ENCODE measurements around the gene ACVR1B.

ACVR1B gene

GRCh38 chr12:51984657-51985056 lies 33.2 kb downstream of the ACVR1B start:
- ChIA-PET POLR2A (no interaction called here), CTCF (interaction anchor here (0.5 to 21.1 kb wide), 10 partner anchors 8 to 563 kb away, joined by 3 to 349 read pairs (median 6); no protein-coding TSS in a partner anchor)

DNA sequence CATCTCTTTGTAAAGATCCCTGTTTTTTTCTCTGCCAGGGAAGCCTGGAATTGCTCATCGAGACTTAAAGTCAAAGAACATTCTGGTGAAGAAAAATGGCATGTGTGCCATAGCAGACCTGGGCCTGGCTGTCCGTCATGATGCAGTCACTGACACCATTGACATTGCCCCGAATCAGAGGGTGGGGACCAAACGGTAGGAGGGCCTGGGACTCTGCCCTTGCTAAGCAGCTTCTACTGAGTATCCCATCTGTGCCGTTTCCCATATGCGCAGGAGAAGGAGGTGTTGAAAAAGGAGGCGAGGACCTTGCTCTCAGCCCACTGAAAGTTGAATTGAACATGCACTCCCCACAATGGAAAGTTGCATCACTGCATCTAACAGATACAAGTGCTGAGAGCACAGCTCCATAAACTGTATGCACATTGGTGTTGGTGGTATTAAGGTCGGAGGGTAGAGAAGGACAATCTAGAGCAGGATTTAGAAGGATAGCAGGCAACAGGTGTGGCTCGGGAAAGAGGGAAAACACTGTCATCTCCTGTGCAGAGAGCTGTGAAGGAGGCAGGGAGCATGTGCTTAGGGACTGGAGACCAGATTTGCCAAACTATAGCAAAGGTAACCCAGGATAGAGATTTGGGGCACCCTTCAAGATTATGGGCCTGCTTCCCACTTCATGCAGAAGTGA lies 33.8 kb downstream of the ACVR1B start:
- H3K27ac ChIP-seq (ENCODE audit: extremely low read depth, low read depth, low read length), result no peak overlapping the region
- H3K4me1 ChIP-seq (ENCODE audit: control insufficient read depth, insufficient read depth, low read length), result 0 out of 2 replicates have a peak, but pooled peaks cover 3% of the 10 kb centered on the region
- no peak overlapping the region for H3K4me3 ChIP-seq (ENCODE audit: low read depth, low read length)
- TF ChIP-seq REPIN1 (tag by site-specific recombination; IDR thresholded peaks at IDR 0.05; ENCODE audit: low read depth) (no peak), SCRT2 (tag by site-specific recombination; IDR thresholded peaks at IDR 0.05) (peak; percentile 95), GLIS2 (tag by site-specific recombination; IDR thresholded peaks at IDR 0.05) (no peak), SCRT1 (tag by site-specific recombination; IDR thresholded peaks at IDR 0.05; ENCODE audit: borderline replicate concordance) (peak; percentile 89), ZNF549 (tag by site-specific recombination; IDR thresholded peaks at IDR 0.05) (no peak)
- peaks cover 39 to 83% of the 10 kb centered on the region in 2 experiments for H3K36me3 ChIP-seq (ENCODE audit: control insufficient read depth in 2 of 2, insufficient read depth in 1 of 2, low read length in 2 of 2)
- ChIA-PET POLR2A (no interaction called here), CTCF (interaction anchor here (0.6 to 21.1 kb wide), 6 partner anchors 14 to 110 kb away, joined by 3 to 349 read pairs (median 22); no protein-coding TSS in a partner anchor)
- H3K9me3 ChIP-seq (ENCODE audit: control insufficient read depth, insufficient read depth, low read depth, low read length), result no peaks in the 10 kb centered on the region

More at GRCh38 chr12:51984657-51985056, 33.2 kb downstream of the ACVR1B start:
- TF ChIP-seq ZNF248 (tag by site-specific recombination; IDR thresholded peaks at IDR 0.05), result no peak
- Histone ChIP-seq H3K4me3 (ENCODE audit: low read depth, low read length) (no peak overlapping the region), H3K9me3 (ENCODE audit: control insufficient read depth, insufficient read depth, low read depth, low read length) (no peaks in the 10 kb centered on the region), H3K36me3 (ENCODE audit: control insufficient read depth in 2 of 2, insufficient read depth in 1 of 2, low read length in 2 of 2) (peaks cover 35 to 82% of the 10 kb centered on the region in 2 experiments), H3K4me1 (ENCODE audit: control insufficient read depth, insufficient read depth, low read length) (0 out of 2 replicates have a peak, but pooled peaks cover 3% of the 10 kb centered on the region), H3K27ac (ENCODE audit: extremely low read depth, low read depth, low read length) (no peak overlapping the region)

- ChIA-PET CTCF (interaction anchor here (1.4 to 21.1 kb wide), 3 partner anchors 16 to 64 kb away, joined by 4 to 349 read pairs (median 6); no protein-coding TSS in a partner anchor), POLR2A (no interaction called here)
- H3K4me1 ChIP-seq (ENCODE audit: control insufficient read depth, insufficient read depth, low read length), result 0 out of 2 replicates have a peak, but pooled peaks cover 3% of the 10 kb centered on the region
- no peak overlapping the region for H3K4me3 ChIP-seq (ENCODE audit: low read depth, low read length)
- no peak overlapping the region for H3K27ac ChIP-seq (ENCODE audit: extremely low read depth, low read depth, low read length)
- no peaks in the 10 kb centered on the region for H3K9me3 ChIP-seq (ENCODE audit: control insufficient read depth, insufficient read depth, low read depth, low read length)
- H3K36me3 ChIP-seq (ENCODE audit: control insufficient read depth in 2 of 2, insufficient read depth in 1 of 2, low read length in 2 of 2), result peaks cover 36 to 79% of the 10 kb centered on the region in 2 experiments
- TF ChIP-seq ZNF707 (tag by site-specific recombination; IDR thresholded peaks at IDR 0.05), result no peak
- 0 out of 2 replicates have a peak, but pooled peaks have one; percentile 20 for TF ChIP-seq ZIC2 (tag by site-specific recombination; IDR thresholded peaks at IDR 0.05)
- no peak for TF ChIP-seq SP2 (tag by site-specific recombination; IDR thresholded peaks at IDR 0.05)
- TF ChIP-seq, protein P1, sequence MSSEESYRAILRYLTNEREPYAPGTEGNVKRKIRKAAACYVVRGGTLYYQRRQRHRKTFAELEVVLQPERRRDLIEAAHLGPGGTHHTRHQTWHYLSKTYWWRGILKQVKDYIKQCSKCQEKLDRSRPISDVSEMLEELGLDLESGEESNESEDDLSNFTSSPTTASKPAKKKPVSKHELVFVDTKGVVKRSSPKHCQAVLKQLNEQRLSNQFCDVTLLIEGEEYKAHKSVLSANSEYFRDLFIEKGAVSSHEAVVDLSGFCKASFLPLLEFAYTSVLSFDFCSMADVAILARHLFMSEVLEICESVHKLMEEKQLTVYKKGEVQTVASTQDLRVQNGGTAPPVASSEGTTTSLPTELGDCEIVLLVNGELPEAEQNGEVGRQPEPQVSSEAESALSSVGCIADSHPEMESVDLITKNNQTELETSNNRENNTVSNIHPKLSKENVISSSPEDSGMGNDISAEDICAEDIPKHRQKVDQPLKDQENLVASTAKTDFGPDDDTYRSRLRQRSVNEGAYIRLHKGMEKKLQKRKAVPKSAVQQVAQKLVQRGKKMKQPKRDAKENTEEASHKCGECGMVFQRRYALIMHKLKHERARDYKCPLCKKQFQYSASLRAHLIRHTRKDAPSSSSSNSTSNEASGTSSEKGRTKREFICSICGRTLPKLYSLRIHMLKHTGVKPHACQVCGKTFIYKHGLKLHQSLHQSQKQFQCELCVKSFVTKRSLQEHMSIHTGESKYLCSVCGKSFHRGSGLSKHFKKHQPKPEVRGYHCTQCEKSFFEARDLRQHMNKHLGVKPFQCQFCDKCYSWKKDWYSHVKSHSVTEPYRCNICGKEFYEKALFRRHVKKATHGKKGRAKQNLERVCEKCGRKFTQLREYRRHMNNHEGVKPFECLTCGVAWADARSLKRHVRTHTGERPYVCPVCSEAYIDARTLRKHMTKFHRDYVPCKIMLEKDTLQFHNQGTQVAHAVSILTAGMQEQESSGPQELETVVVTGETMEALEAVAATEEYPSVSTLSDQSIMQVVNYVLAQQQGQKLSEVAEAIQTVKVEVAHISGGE (tag by site-specific recombination; conservative IDR thresholded peaks at IDR 0.05; ENCODE audit: low read depth), result no peak
- peak; percentile 83; the same call in 1 of the 2 replicates for TF ChIP-seq SCRT1 (tag by site-specific recombination; IDR thresholded peaks at IDR 0.05; ENCODE audit: borderline replicate concordance)
- peak; percentile 96 for TF ChIP-seq SCRT2 (tag by site-specific recombination; IDR thresholded peaks at IDR 0.05)
- TF ChIP-seq ZNF416 (tag by site-specific recombination; IDR thresholded peaks at IDR 0.05), result no peak
- no peak for TF ChIP-seq ZNF658 (tag by site-specific recombination; IDR thresholded peaks at IDR 0.05)
Measured at GRCh38 chr12:51986834-51987233, 35.3 kb downstream of the ACVR1B start.

DNA sequence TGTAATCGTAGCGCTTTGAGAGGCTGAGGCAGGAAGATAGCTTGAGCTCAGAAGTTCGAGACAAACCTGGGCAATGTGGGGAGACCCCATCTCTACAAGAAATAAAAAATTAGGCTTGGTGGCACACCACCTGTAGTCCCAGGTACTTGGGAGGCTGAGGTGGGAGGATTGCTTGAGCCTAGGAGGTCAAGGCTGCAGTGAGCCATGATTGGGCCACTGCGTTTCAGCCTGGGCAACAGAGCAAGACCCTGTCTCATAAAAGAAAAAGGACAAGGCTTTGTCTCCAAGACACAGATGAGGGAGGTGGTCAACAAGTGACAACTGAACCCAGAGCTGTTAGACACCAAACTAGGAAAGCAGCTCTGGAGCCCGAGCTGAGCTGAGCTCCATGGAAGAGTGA lies 40.7 kb downstream of the ACVR1B start:
- POLR2A ChIA-PET, result interaction anchor here (0.9 to 1.7 kb wide), 2 partner anchors 14 to 28 kb away, joined by 4 to 6 read pairs; partner anchors contain the start of gene TAMALIN
- H3K9me3 ChIP-seq (ENCODE audit: control insufficient read depth, insufficient read depth, low read depth, low read length), result no peaks in the 10 kb centered on the region
- TF ChIP-seq ZNF362 (tag by site-specific recombination; IDR thresholded peaks at IDR 0.05) (no peak), SCRT1 (tag by site-specific recombination; IDR thresholded peaks at IDR 0.05; ENCODE audit: borderline replicate concordance) (0 out of 2 replicates have a peak, but pooled peaks have one; percentile 21), ZNF510 (tag by site-specific recombination; IDR thresholded peaks at IDR 0.05; ENCODE audit: insufficient replicate concordance) (no peak), ZNF239 (tag by site-specific recombination; IDR thresholded peaks at IDR 0.05) (no peak), ZNF121 (tag by site-specific recombination; IDR thresholded peaks at IDR 0.05) (peak; percentile 95), ZNF211 (tag by site-specific recombination; IDR thresholded peaks at IDR 0.05; ENCODE audit: low read depth) (no peak), IKZF3 (tag by site-specific recombination; IDR thresholded peaks at IDR 0.05) (no peak), YY2 (tag by site-specific recombination; IDR thresholded peaks at IDR 0.05) (no peak)
- TF ChIP-seq, protein P2, sequence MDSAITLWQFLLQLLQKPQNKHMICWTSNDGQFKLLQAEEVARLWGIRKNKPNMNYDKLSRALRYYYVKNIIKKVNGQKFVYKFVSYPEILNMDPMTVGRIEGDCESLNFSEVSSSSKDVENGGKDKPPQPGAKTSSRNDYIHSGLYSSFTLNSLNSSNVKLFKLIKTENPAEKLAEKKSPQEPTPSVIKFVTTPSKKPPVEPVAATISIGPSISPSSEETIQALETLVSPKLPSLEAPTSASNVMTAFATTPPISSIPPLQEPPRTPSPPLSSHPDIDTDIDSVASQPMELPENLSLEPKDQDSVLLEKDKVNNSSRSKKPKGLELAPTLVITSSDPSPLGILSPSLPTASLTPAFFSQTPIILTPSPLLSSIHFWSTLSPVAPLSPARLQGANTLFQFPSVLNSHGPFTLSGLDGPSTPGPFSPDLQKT (IDR thresholded peaks at IDR 0.05; ENCODE audit: borderline replicate concordance, low read depth, low read length), result no peak
- H3K4me3 ChIP-seq (ENCODE audit: low read depth, low read length), result no peak overlapping the region
- H3K4me1 ChIP-seq (ENCODE audit: control insufficient read depth, insufficient read depth, low read length), result no peaks in the 10 kb centered on the region
- H3K27ac ChIP-seq (ENCODE audit: extremely low read depth, low read depth, low read length), result no peak overlapping the region
- CTCF ChIA-PET, result interaction anchor here (0.6 to 21.1 kb wide), 22 partner anchors 9 to 912 kb away, joined by 3 to 349 read pairs (median 5); no protein-coding TSS in a partner anchor
- H3K36me3 ChIP-seq (ENCODE audit: control insufficient read depth in 2 of 2, insufficient read depth in 1 of 2, low read length in 2 of 2), result peaks cover 15 to 74% of the 10 kb centered on the region in 2 experiments

Measured in HEK293 (cell line).